NCI-H1694 (cell line): ENCODE measurements around the gene RAF1.

Experiments used
- DNase-seq: peaks from one replicate; lab custom pipeline; 2025; lab: John Stamatoyannopoulos, UW

RAF1 gene

GRCh38 chr3:12591456-12591855 is 72.5 kb downstream of the RAF1 start:
- no peak for DNase-seq

- no peak for DNase-seq
Observed at GRCh38 chr3:12590096-12590495, 73.8 kb downstream of the RAF1 start.

- DNase-seq: no peak
Observed at GRCh38 chr3:12588039-12589009, 75.6 kb downstream of the RAF1 start.

GRCh38 chr3:12586403-12586802 is 77.5 kb downstream of the RAF1 start:
- DNase-seq: no peak

DNA sequence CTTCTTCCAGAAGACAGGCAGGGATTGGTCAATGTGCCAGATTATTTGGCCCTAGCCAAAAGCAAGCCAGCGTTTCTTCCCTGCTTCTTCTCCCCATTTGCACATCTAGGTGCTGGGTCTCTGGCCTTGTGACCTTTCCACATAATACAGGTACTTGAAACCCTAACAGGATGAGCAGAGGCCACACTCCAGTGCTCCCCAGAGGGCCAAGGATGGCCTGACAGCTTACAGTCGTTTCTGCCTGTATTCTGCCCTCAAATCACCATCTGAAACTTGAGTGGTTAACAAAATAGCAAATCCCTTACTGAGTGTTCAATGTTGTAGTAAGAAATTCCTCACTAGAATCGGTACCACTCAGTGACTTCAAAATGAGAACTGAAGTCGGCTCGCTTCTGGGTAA is 77.9 kb downstream of the RAF1 start:
- no peak for DNase-seq

- no peak for DNase-seq
Observed at GRCh38 chr3:12585181-12585580, 78.7 kb downstream of the RAF1 start.

GRCh38 chr3:12584083-12584482 is 79.8 kb downstream of the RAF1 start:
- no peak for DNase-seq

DNA sequence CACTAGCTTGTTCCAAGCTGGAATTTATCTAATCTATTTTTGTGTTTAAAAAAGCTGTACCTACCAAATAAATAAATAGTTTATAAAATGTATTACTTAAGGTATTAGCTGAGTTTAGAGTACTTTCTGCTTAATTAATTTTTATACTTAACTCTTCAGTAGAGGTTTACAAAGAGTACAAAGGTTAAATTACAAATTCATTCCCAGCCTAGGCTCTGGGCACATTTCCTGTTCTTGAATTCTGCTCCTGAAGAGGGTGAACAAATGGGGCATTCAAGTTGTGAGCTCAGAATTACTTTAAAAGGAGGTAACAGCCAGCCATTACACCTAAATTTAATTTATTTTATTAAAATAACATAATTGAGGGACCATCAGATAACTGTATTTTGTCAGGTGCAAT is 80.6 kb downstream of the RAF1 start:
- no peak for DNase-seq

- DNase-seq: no peak
Observed at GRCh38 chr3:12582730-12583129, 81.2 kb downstream of the RAF1 start.

DNA sequence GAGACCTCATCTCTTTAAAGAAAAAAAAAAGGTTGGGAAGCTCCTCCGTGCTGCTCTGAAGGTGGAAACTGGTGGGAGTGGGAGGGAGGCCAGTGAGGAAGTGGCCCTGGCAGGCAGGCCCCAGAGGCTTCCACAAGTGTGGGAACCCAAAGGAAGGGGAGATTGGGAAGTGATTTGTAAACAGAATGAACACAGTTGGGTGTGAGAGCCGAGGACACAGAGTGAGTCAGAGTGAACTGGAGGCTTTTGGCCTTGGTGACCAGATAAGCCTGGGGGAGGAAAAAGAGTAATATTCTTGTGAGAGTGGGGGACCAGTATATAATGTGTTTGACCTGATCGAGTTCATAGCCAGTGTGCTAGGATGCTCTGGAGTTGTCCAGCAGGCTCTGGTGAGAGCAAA is 84.0 kb downstream of the RAF1 start:
- no peak for DNase-seq

DNA sequence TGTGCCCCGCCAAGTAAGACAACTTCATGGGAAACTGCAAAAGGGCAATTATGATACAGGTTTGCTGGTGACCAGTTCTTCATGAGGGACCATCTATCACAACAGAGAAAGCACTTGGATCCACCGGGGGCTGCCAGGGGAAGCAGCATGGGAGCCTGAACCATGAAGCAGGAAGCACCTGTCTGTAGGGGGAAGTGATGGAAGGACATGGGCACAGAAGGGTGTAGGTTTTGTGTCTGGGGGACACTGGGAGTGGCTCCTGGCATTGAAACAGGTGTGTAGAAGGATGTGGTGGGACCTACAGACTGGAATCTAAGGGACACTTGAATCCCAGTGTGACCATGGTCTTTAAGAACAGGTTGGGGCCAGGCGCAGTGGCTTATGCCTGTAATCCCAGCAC is 84.5 kb downstream of the RAF1 start:
- no peak for DNase-seq

- DNase-seq: no peak
Observed at GRCh38 chr3:12578742-12579141, 85.2 kb downstream of the RAF1 start.

DNA sequence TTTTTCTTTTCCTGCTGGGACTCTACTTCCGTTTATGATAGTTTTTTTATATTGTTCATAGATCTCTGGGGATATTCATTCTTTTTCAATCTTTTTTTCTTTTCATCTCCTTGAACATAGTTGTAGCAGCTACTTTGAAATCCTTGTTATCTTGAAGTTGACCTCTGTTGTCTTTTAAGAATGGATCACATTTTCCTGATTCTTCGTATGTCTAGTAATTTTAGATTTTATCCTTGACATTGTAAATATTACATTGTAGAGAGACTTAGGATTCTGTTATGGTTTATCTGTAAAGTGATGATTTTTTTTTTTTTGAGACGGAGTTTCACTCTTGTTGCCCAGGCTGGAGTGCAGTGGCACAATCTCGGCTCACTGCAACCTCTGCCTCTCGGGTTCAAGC is 86.5 kb downstream of the RAF1 start:
- DNase-seq: no peak

DNA sequence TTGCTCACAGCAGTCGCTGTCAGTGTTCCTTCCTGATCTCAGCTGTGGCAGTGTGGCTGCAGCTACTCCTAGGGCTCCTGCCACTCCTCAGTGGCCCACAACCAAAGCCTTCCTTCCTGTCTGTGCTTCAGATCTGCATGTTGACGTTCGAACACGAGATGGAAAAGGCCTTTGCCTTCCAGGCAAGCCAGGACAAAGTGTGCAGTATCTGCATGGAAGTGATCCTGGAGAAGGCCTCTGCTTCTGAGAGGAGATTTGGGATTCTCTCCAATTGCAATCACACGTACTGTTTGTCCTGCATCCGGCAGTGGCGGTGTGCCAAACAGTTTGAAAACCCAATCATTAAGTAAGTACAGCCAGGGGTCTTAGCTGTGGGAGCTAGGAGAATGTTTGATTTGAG is 89.3 kb downstream of the RAF1 start:
- DNase-seq: no peak

GRCh38 chr3:12574131-12574530 is 89.8 kb downstream of the RAF1 start:
- DNase-seq: no peak

DNA sequence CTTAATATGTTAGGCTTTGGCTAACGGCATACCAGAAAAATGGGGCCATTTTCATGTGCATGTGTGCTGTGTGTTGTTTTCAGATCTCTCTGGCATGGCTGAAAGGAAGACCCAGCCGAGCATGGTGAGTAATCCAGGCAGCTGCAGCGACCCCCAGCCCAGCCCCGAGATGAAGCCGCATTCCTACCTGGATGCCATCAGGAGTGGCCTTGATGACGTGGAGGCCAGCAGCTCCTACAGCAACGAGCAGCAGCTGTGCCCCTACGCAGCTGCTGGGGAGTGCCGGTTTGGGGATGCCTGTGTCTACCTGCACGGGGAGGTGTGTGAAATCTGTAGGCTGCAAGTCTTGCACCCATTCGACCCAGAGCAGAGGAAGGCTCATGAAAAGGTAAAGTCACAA is 91.9 kb downstream of the RAF1 start:
- DNase-seq: no peak

DNA sequence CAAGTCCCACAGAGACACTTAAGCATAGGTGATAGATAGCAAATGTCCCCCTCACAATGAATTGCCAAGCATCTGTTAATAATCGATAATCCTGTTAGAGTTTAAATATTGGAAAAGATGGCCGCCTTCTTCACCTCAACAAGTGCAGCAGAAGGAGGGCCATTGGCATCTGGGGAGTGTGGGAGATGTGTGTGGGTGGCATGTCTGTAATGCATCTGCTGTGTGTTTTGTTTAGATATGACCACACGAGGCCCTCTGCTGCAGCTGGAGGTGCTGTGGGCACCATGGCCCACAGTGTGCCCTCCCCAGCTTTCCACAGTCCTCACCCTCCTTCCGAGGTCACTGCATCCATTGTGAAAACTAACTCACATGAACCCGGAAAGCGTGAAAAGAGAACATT is 94.1 kb downstream of the RAF1 start:
- DNase-seq: no peak

- no peak for DNase-seq
Observed at GRCh38 chr3:12568747-12569146, 95.2 kb downstream of the RAF1 start.

- no peak for DNase-seq
Observed at GRCh38 chr3:12566976-12567375, 96.9 kb downstream of the RAF1 start.

DNA sequence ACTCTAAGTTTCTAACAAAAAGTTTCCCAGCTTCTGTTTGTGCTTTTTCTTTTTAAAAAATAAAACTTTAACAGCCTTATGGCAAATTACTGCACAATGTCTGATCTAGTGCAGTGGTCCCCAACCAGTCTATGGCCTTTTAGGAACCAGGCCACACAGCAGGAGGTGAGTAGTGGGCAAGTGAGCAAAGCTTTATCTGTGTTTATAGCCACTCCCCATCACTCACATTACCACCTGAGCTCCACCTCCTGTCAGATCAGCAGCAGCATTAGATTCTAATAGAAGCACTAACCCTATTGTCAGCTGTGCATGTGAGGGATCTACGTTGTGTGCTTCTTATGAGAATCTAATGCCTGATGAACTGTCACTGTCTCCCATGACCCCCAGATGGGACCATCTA is 101.5 kb downstream of the RAF1 start:
- no peak for DNase-seq

GRCh38 chr3:12561397-12561796 is 102.5 kb downstream of the RAF1 start:
- DNase-seq: no peak

DNA sequence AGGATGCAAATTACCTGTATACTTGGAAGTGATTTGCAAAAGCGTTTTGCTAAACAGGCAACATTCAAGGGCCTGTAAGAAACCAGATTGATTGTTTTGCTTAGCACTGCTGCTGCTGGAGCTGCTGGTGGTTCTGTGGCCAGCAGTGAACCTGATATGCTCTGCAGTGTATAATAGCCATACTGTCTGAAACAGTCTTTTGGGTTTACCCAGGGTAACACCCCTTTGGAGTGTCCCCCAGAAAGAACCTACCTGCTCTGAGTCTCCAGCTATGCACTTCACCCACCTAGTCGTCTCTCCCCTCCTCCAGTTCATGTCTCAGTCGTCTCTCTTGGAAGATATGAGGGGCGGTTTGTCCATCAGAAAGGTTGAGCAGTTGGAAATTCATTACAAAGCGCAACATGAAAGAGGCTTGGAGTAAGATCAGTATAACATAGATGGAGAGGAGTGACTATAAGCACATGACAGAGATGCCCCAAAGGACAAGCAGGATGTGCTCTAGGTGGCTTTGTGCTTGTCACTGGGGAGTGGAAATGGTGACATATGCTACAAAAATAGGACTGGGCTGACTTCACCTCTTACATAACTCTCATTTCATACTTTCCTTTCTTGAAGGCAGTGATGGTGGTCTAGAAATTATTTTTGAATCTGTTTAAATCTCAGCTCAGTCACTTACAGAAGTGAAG is 103.3 kb downstream of the RAF1 start:
- no peak for DNase-seq

DNA sequence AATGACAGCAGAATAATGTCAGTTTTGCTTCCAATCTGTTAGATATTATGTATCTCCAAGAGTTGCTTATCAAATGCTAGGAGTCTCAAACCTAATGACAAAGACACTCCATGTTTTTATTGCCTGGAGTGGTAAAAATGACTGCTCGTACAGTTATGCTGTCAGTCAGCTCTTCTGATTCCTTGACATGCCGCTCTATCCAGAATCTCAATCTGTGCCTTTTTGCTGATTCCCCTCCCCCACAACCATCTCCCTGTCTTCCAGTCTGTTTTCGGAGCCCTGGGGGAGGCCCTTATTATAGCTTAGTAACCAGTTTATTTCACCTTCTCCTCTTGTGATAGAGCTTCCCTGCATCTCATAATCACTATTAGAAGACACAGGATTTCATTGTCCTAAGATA is 104.4 kb downstream of the RAF1 start:
- no peak for DNase-seq
